ENCODE results near the gene PEPD. TPM values are rescaled to one million over a fixed set of nuclear protein-coding genes. Genes with fewer than 3 reads are reported as not detected.

PEPD gene
- total and polyA plus RNA-seq, 2 donors (not counting 3 experiments of a cell fraction or from before 2014, with no cell fraction given): 73.7 to 126 TPM

- Histone ChIP-seq H3K9me3 (replicated peaks; ENCODE audit: control insufficient read depth, insufficient read depth, low read length) (no peaks in the 10 kb centered on the region), H3K9ac (replicated peaks; ENCODE audit: extremely low read depth, insufficient read depth, low read length) (no peak overlapping the region), H3K27me3 (ENCODE audit: control insufficient read depth in 2 of 2, insufficient read depth in 2 of 2, low read length in 2 of 2) (peaks cover 7 to 9% of the 10 kb centered on the region in 2 experiments), H2AFZ (ENCODE audit: low read depth, low read length) (no peak overlapping the region), H4K20me1 (replicated peaks; ENCODE audit: control insufficient read depth, extremely low read depth, insufficient read depth, low read length) (no peaks in the 10 kb centered on the region), H3K79me2 (ENCODE audit: control insufficient read depth, insufficient read depth, low read length) (no peaks in the 10 kb centered on the region), H3K9me1 (replicated peaks; ENCODE audit: control insufficient read depth, extremely low read depth, insufficient read depth, low read length) (no peaks in the 10 kb centered on the region), H3K4me3 (replicated peaks in 1 of 3; ENCODE audit: insufficient read depth in 1 of 3, low read depth in 1 of 3, low read length in 3 of 3) (no peak overlapping the region), H3K4me2 (ENCODE audit: insufficient read depth, low read length) (no peak overlapping the region), H3K27ac (ENCODE audit: insufficient read depth, low read depth, low read length) (no peak overlapping the region), H3K36me3 (ENCODE audit: control insufficient read depth in 2 of 2, extremely low read depth in 1 of 2, insufficient read depth in 2 of 2, low read length in 2 of 2) (no peaks in the 10 kb centered on the region), H3K4me1 (ENCODE audit: control insufficient read depth, extremely low read depth, insufficient read depth, low read length) (no peaks in the 10 kb centered on the region)
- intact Hi-C loops (cut with micrococcal nuclease): no loop called here
- no peak for DNase-seq (ENCODE audit: low read depth, low spot score)
- POLR2A ChIA-PET: no interaction called here
- dilution Hi-C loops (cut with MboI; ENCODE audit: extremely low pct_ligation_motif_present, low sequenced_read_pairs): no loop called here
- TF ChIP-seq POLR2AphosphoS5 (IDR thresholded peaks at IDR 0.05; ENCODE audit: insufficient read depth, low read depth, low read length) (no peak), POLR2A (IDR thresholded peaks at IDR 0.05; ENCODE audit: low read depth, low read length) (no peak), MYC (IDR thresholded peaks at IDR 0.05; ENCODE audit: low read depth, low read length) (no peak), MAX (IDR thresholded peaks at IDR 0.05; ENCODE audit: insufficient read depth, insufficient read length) (no peak), FOS (IDR thresholded peaks at IDR 0.05; ENCODE audit: borderline replicate concordance, insufficient read depth, low read length) (no peak), EZH2 (IDR thresholded peaks at IDR 0.05; ENCODE audit: borderline replicate concordance, low read depth, low read length, severe bottlenecking) (no peak), JUN (IDR thresholded peaks at IDR 0.05; ENCODE audit: borderline replicate concordance, insufficient read depth, insufficient read length, low read depth) (no peak)
- no TSS peak for BruUV-seq (replicated peaks)
- CTCF ChIA-PET: no interaction called here
- no peak for FAIRE-seq
Measured at GRCh38 chr19:33366127-33366526, 155.5 kb downstream of the PEPD start.

- Histone ChIP-seq H4K20me1 (replicated peaks; ENCODE audit: control insufficient read depth, extremely low read depth, insufficient read depth, low read length) (no peaks in the 10 kb centered on the region), H3K36me3 (ENCODE audit: control insufficient read depth in 2 of 2, extremely low read depth in 1 of 2, insufficient read depth in 2 of 2, low read length in 2 of 2) (no peaks in the 10 kb centered on the region), H3K79me2 (ENCODE audit: control insufficient read depth, insufficient read depth, low read length) (no peaks in the 10 kb centered on the region), H3K9me3 (replicated peaks; ENCODE audit: control insufficient read depth, insufficient read depth, low read length) (no peaks in the 10 kb centered on the region), H3K4me2 (ENCODE audit: insufficient read depth, low read length) (no peak overlapping the region), H3K9me1 (replicated peaks; ENCODE audit: control insufficient read depth, extremely low read depth, insufficient read depth, low read length) (no peaks in the 10 kb centered on the region), H3K27me3 (ENCODE audit: control insufficient read depth in 2 of 2, insufficient read depth in 2 of 2, low read length in 2 of 2) (peaks cover 6 to 9% of the 10 kb centered on the region in 2 experiments), H3K9ac (replicated peaks; ENCODE audit: extremely low read depth, insufficient read depth, low read length) (no peak overlapping the region), H3K4me1 (ENCODE audit: control insufficient read depth, extremely low read depth, insufficient read depth, low read length) (no peaks in the 10 kb centered on the region), H2AFZ (ENCODE audit: low read depth, low read length) (no peak overlapping the region), H3K4me3 (replicated peaks in 1 of 3; ENCODE audit: insufficient read depth in 1 of 3, low read depth in 1 of 3, low read length in 3 of 3) (no peak overlapping the region), H3K27ac (ENCODE audit: insufficient read depth, low read depth, low read length) (no peak overlapping the region)
- DNase-seq (ENCODE audit: low read depth, low spot score) (no peak), FAIRE-seq (no peak)
- TF ChIP-seq FOS (IDR thresholded peaks at IDR 0.05; ENCODE audit: borderline replicate concordance, insufficient read depth, low read length) (no peak), MYC (IDR thresholded peaks at IDR 0.05; ENCODE audit: low read depth, low read length) (no peak), MAX (IDR thresholded peaks at IDR 0.05; ENCODE audit: insufficient read depth, insufficient read length) (no peak), CTCF (IDR thresholded peaks at IDR 0.05; ENCODE audit: extremely low read depth in 1 of 2, insufficient read depth in 1 of 2, low read depth in 1 of 2, low read length in 2 of 2) (no peak), GATA2 (IDR thresholded peaks at IDR 0.05; ENCODE audit: insufficient read depth, insufficient read length, low read depth, low read length) (no peak), EZH2 (IDR thresholded peaks at IDR 0.05; ENCODE audit: borderline replicate concordance, low read depth, low read length, severe bottlenecking) (no peak)
- dilution Hi-C loops (cut with MboI; ENCODE audit: extremely low pct_ligation_motif_present, low sequenced_read_pairs) (no loop called here), intact Hi-C loops (cut with micrococcal nuclease) (no loop called here)
- no TSS peak for BruUV-seq (replicated peaks)
- ChIA-PET CTCF (no interaction called here), POLR2A (no interaction called here)
Measured at GRCh38 chr19:33365691-33366090, 155.9 kb downstream of the PEPD start.
